ENCODE results near the gene EPHA5. TPM values are rescaled to one million over a fixed set of nuclear protein-coding genes. Genes with fewer than 3 reads are reported as not detected.

Gene EPHA5
- total RNA-seq, 1 experiment from 2014 or later: 0.11 TPM

- no peaks in the 10 kb centered on the region for H3K27me3 Mint-ChIP-seq (ENCODE audit: insufficient read depth, unreplicated experiment)
Measured at GRCh38 chr4:65521666-65522065, 148.6 kb downstream of the EPHA5 start.

GRCh38 chr4:65515646-65516045, 154.6 kb downstream of the EPHA5 start:
- Histone ChIP-seq H3K4me1 (no peaks in the 10 kb centered on the region), H3K4me3 (ENCODE audit: low read depth, low read length) (no peak overlapping the region), H3K36me3 (ENCODE audit: control insufficient read depth, insufficient read depth, low read length) (no peaks in the 10 kb centered on the region), H3K27me3 (replicated peaks; ENCODE audit: control insufficient read depth, insufficient read depth, low read length) (no peaks in the 10 kb centered on the region), H3K9me3 (no peaks in the 10 kb centered on the region)
- H3K36me3 Mint-ChIP-seq (ENCODE audit: insufficient read depth, unreplicated experiment): no peaks in the 10 kb centered on the region
- no peaks in the 10 kb centered on the region for H3K4me1 Mint-ChIP-seq (ENCODE audit: low read depth, unreplicated experiment)
- no peaks in the 10 kb centered on the region for H3K9me3 Mint-ChIP-seq (ENCODE audit: unreplicated experiment)
- no peak for TF ChIP-seq CTCF (IDR thresholded peaks at IDR 0.05; ENCODE audit: insufficient read depth in 1 of 2, low read depth in 1 of 2, low read length in 1 of 2, severe bottlenecking in 1 of 2, unreplicated experiment in 1 of 2)
- intact Hi-C loops (cut with micrococcal nuclease; ENCODE audit: unreplicated experiment): no loop called here
- CTCF ChIA-PET: no interaction called here
- H3K4me3 Mint-ChIP-seq (ENCODE audit: unreplicated experiment): no peak overlapping the region
- no peaks in the 10 kb centered on the region for H3K27me3 Mint-ChIP-seq (ENCODE audit: insufficient read depth, unreplicated experiment)
- POLR2A ChIA-PET: no interaction called here
- no peak overlapping the region for H3K27ac Mint-ChIP-seq (ENCODE audit: unreplicated experiment)
- no TSS peak for BruUV-seq (replicated peaks)
- no peak for DNase-seq

More at GRCh38 chr4:65521666-65522065, 148.6 kb downstream of the EPHA5 start:
- Histone ChIP-seq H3K4me1 (no peaks in the 10 kb centered on the region), H3K9me3 (no peaks in the 10 kb centered on the region), H3K4me3 (ENCODE audit: low read depth, low read length) (no peak overlapping the region), H3K27me3 (replicated peaks; ENCODE audit: control insufficient read depth, insufficient read depth, low read length) (no peaks in the 10 kb centered on the region), H3K36me3 (ENCODE audit: control insufficient read depth, insufficient read depth, low read length) (no peaks in the 10 kb centered on the region)
- BruUV-seq (replicated peaks): no TSS peak
- intact Hi-C loops (cut with micrococcal nuclease; ENCODE audit: unreplicated experiment): no loop called here
- CTCF ChIA-PET: no interaction called here
- H3K9me3 Mint-ChIP-seq (ENCODE audit: unreplicated experiment): no peaks in the 10 kb centered on the region
- H3K4me3 Mint-ChIP-seq (ENCODE audit: unreplicated experiment): no peak overlapping the region
- H3K27ac Mint-ChIP-seq (ENCODE audit: unreplicated experiment): no peak overlapping the region
- DNase-seq: no peak
- POLR2A ChIA-PET: no interaction called here
- TF ChIP-seq CTCF (IDR thresholded peaks at IDR 0.05; ENCODE audit: insufficient read depth in 1 of 2, low read depth in 1 of 2, low read length in 1 of 2, severe bottlenecking in 1 of 2, unreplicated experiment in 1 of 2): no peak
- H3K4me1 Mint-ChIP-seq (ENCODE audit: low read depth, unreplicated experiment): no peaks in the 10 kb centered on the region
- H3K36me3 Mint-ChIP-seq (ENCODE audit: insufficient read depth, unreplicated experiment): no peaks in the 10 kb centered on the region

- CTCF ChIA-PET: no interaction called here
- H3K27me3 Mint-ChIP-seq (ENCODE audit: insufficient read depth, unreplicated experiment): no peaks in the 10 kb centered on the region
- Histone ChIP-seq H3K4me3 (ENCODE audit: low read depth, low read length) (no peak overlapping the region), H3K36me3 (ENCODE audit: control insufficient read depth, insufficient read depth, low read length) (no peaks in the 10 kb centered on the region), H3K4me1 (no peaks in the 10 kb centered on the region), H3K9me3 (no peaks in the 10 kb centered on the region), H3K27me3 (replicated peaks; ENCODE audit: control insufficient read depth, insufficient read depth, low read length) (no peaks in the 10 kb centered on the region)
- H3K9me3 Mint-ChIP-seq (ENCODE audit: unreplicated experiment): no peaks in the 10 kb centered on the region
- H3K4me1 Mint-ChIP-seq (ENCODE audit: low read depth, unreplicated experiment): no peaks in the 10 kb centered on the region
- no peaks in the 10 kb centered on the region for H3K36me3 Mint-ChIP-seq (ENCODE audit: insufficient read depth, unreplicated experiment)
- no peak for DNase-seq
- intact Hi-C loops (cut with micrococcal nuclease; ENCODE audit: unreplicated experiment): no loop called here
- POLR2A ChIA-PET: no interaction called here
- no peak overlapping the region for H3K4me3 Mint-ChIP-seq (ENCODE audit: unreplicated experiment)
- no TSS peak for BruUV-seq (replicated peaks)
- no peak for TF ChIP-seq CTCF (IDR thresholded peaks at IDR 0.05; ENCODE audit: insufficient read depth in 1 of 2, low read depth in 1 of 2, low read length in 1 of 2, severe bottlenecking in 1 of 2, unreplicated experiment in 1 of 2)
- H3K27ac Mint-ChIP-seq (ENCODE audit: unreplicated experiment): no peak overlapping the region
Measured at GRCh38 chr4:65510976-65511375, 159.3 kb downstream of the EPHA5 start.
